T-helper 2 cell treated with Interferon-gamma antibody and Interleukin-4, amounts not matched to agents 5 μg/mL and 100 μg/mL, for 36 hours (primary cell): ENCODE results near the gene PKMYT1.

Experiments used
- DNase-seq: peaks from one replicate; pipeline ENCODE4 v3.0.0; 2021; ENCODE audit warnings: low spot score
- H3K27ac Mint-ChIP-seq: one replicate; pipeline ENCODE4 v1.8.0; 2021; ENCODE audit warnings: mild to moderate bottlenecking, mixed read lengths
- H3K27me3 Mint-ChIP-seq: one replicate; pipeline ENCODE4 v1.8.0; 2021; ENCODE audit warnings: low read depth, mixed read lengths
- H3K36me3 Mint-ChIP-seq: one replicate; pipeline ENCODE4 v1.8.0; 2021; ENCODE audit warnings: low read depth, mixed read lengths
- H3K4me1 Mint-ChIP-seq: one replicate; pipeline ENCODE4 v1.8.0; 2021; ENCODE audit warnings: low read depth, mixed read lengths
- H3K4me3 Mint-ChIP-seq: one replicate; pipeline ENCODE4 v1.8.0; 2022; ENCODE audit warnings: mild to moderate bottlenecking, moderate library complexity, mixed read lengths
- H3K9me3 Mint-ChIP-seq: one replicate; pipeline ENCODE4 v1.8.0; 2021; ENCODE audit warnings: mixed read lengths

Gene PKMYT1

GRCh38 chr16:2968738-2969544, 11.3 kb downstream of the PKMYT1 start, which contains the start of gene PAQR4:
Gene PAQR4, plus strand, starts transcription at chr16:2969348. Its CDS starts 327 bp downstream, at chr16:2969675.
- peaks cover 17% of the 10 kb centered on the region for H3K4me1 Mint-ChIP-seq
- peaks cover 20% of the 10 kb centered on the region for H3K27me3 Mint-ChIP-seq
- peaks cover 14% of the 10 kb centered on the region for H3K36me3 Mint-ChIP-seq
- peak within 1 kb of the TSS; percentile 78 for H3K4me3 Mint-ChIP-seq
- no peaks in the 10 kb centered on the region for H3K9me3 Mint-ChIP-seq
- DNase-seq = peak; percentile 89
- peak within 1 kb of the TSS; percentile 72 for H3K27ac Mint-ChIP-seq

- H3K4me3 Mint-ChIP-seq = peak overlapping the region; percentile 72
- H3K4me1 Mint-ChIP-seq = peaks cover 17% of the 10 kb centered on the region
- peaks cover 14% of the 10 kb centered on the region for H3K36me3 Mint-ChIP-seq
- H3K27me3 Mint-ChIP-seq = peaks cover 24% of the 10 kb centered on the region
- no peak for DNase-seq
- peak overlapping the region; percentile 47 for H3K27ac Mint-ChIP-seq
- no peaks in the 10 kb centered on the region for H3K9me3 Mint-ChIP-seq
Observed at GRCh38 chr16:2968368-2968737, 11.9 kb downstream of the PKMYT1 start.

- DNase-seq = no peak
- peaks cover 13% of the 10 kb centered on the region for H3K36me3 Mint-ChIP-seq
- H3K4me3 Mint-ChIP-seq = peak overlapping the region; percentile 72
- H3K27ac Mint-ChIP-seq = no peak overlapping the region
- H3K27me3 Mint-ChIP-seq = peaks cover 27% of the 10 kb centered on the region
- peaks cover 17% of the 10 kb centered on the region for H3K4me1 Mint-ChIP-seq
- no peaks in the 10 kb centered on the region for H3K9me3 Mint-ChIP-seq
Observed at GRCh38 chr16:2967721-2968161, 12.5 kb downstream of the PKMYT1 start.

- H3K9me3 Mint-ChIP-seq = no peaks in the 10 kb centered on the region
- H3K4me1 Mint-ChIP-seq = peaks cover 17% of the 10 kb centered on the region
- peaks cover 8% of the 10 kb centered on the region for H3K36me3 Mint-ChIP-seq
- no peak overlapping the region for H3K4me3 Mint-ChIP-seq
- no peak overlapping the region for H3K27ac Mint-ChIP-seq
- peaks cover 30% of the 10 kb centered on the region for H3K27me3 Mint-ChIP-seq
- DNase-seq = no peak
Observed at GRCh38 chr16:2967211-2967631, 13.0 kb downstream of the PKMYT1 start.

- Mint-ChIP-seq H3K4me1 (peaks cover 17% of the 10 kb centered on the region), H3K9me3 (no peaks in the 10 kb centered on the region), H3K36me3 (peaks cover 4% of the 10 kb centered on the region), H3K27ac (no peak overlapping the region), H3K4me3 (no peak overlapping the region), H3K27me3 (peaks cover 34% of the 10 kb centered on the region)
- DNase-seq = no peak
Observed at GRCh38 chr16:2966808-2967191, 13.4 kb downstream of the PKMYT1 start.

- H3K4me1 Mint-ChIP-seq = peaks cover 17% of the 10 kb centered on the region
- no peak overlapping the region for H3K27ac Mint-ChIP-seq
- no peak overlapping the region for H3K4me3 Mint-ChIP-seq
- no peaks in the 10 kb centered on the region for H3K9me3 Mint-ChIP-seq
- peaks cover 35% of the 10 kb centered on the region for H3K27me3 Mint-ChIP-seq
- peaks cover 4% of the 10 kb centered on the region for H3K36me3 Mint-ChIP-seq
- no peak for DNase-seq
Observed at GRCh38 chr16:2966043-2966807, 14.0 kb downstream of the PKMYT1 start.

- peak overlapping the region; percentile 67 for H3K4me3 Mint-ChIP-seq
- peak; percentile 72 for DNase-seq
- no peaks in the 10 kb centered on the region for H3K36me3 Mint-ChIP-seq
- H3K27me3 Mint-ChIP-seq = peaks cover 37% of the 10 kb centered on the region
- H3K9me3 Mint-ChIP-seq = no peaks in the 10 kb centered on the region
- peaks cover 8% of the 10 kb centered on the region for H3K4me1 Mint-ChIP-seq
- no peak overlapping the region for H3K27ac Mint-ChIP-seq
Observed at GRCh38 chr16:2964475-2965336, 15.5 kb downstream of the PKMYT1 start.

GRCh38 chr16:2963723-2964474, 16.3 kb downstream of the PKMYT1 start, which contains the start of gene KREMEN2:
Gene KREMEN2, plus strand, starts transcription at chr16:2964275. Its CDS starts 246 bp downstream, at chr16:2964521.
- peaks cover 37% of the 10 kb centered on the region for H3K27me3 Mint-ChIP-seq
- no peaks in the 10 kb centered on the region for H3K36me3 Mint-ChIP-seq
- peak within 1 kb of the TSS; percentile 79 for H3K4me3 Mint-ChIP-seq
- no peaks in the 10 kb centered on the region for H3K9me3 Mint-ChIP-seq
- DNase-seq = peak; percentile 40
- no peak within 1 kb of the TSS for H3K27ac Mint-ChIP-seq
- peaks cover 8% of the 10 kb centered on the region for H3K4me1 Mint-ChIP-seq

- DNase-seq = no peak
- Mint-ChIP-seq H3K4me1 (peaks cover 3% of the 10 kb centered on the region), H3K27ac (no peak overlapping the region), H3K9me3 (no peaks in the 10 kb centered on the region), H3K27me3 (peaks cover 33% of the 10 kb centered on the region), H3K4me3 (peak overlapping the region; percentile 50), H3K36me3 (no peaks in the 10 kb centered on the region)
Observed at GRCh38 chr16:2963074-2963722, 17.0 kb downstream of the PKMYT1 start.

GRCh38 chr16:2962334-2963073, 17.7 kb downstream of the PKMYT1 start:
- Mint-ChIP-seq H3K27ac (no peak overlapping the region), H3K4me3 (no peak overlapping the region), H3K4me1 (peaks cover 2% of the 10 kb centered on the region), H3K36me3 (no peaks in the 10 kb centered on the region), H3K9me3 (no peaks in the 10 kb centered on the region), H3K27me3 (peaks cover 28% of the 10 kb centered on the region)
- DNase-seq = no peak

GRCh38 chr16:2960183-2961010, 19.8 kb downstream of the PKMYT1 start:
- H3K27ac Mint-ChIP-seq = no peak overlapping the region

More at GRCh38 chr16:2960183-2961010, 19.8 kb downstream of the PKMYT1 start:
- no peak for DNase-seq
- Mint-ChIP-seq H3K9me3 (no peaks in the 10 kb centered on the region), H3K4me3 (no peak overlapping the region), H3K36me3 (no peaks in the 10 kb centered on the region), H3K4me1 (peaks cover 2% of the 10 kb centered on the region), H3K27me3 (peaks cover 23% of the 10 kb centered on the region)
